GM21526 (cell line): Measurements from ENCODE around the gene ATP13A2.

ENCODE experiments used
- ATAC-seq: cut with Tn5 transposase; IDR thresholded peaks from one replicate; pipeline ENCODE4 v1.9.1; 2021; ENCODE audit warnings: moderate library complexity; ENCODE audit not compliant: unreplicated experiment, low FRiP score

The ATP13A2 gene

GRCh38 chr1:17030206-17030605, 18.5 kb upstream of the ATP13A2 start:
- ATAC-seq, result no peak

DNA sequence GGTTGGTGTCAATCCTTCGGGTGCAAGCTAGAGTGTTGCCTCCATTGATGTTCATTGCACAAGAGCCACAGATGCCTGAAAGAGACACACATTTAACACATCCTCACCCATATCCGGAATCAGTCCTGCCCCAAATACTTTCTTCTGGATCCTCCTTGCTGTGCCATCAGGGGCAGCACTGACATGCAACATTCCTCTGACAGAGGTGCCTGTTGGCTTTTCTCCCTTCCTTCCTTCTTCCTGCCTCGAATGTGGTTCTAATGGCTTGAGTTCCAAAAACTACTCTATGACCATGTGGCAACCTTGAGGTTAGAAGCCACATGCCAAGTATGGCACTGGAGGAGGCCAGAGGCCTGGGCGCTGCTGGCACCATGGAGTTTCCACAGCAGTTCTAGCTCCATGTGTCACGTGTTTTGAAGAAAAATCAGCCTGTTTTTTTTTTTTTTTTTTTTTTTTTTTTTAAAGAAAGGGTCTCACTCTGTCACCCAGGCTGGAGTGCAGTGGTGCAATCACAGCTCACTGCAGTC, 17.0 kb upstream of the ATP13A2 start:
- ATAC-seq, result no peak

- ATAC-seq, result no peak
These were observed 16.2 kb upstream of the ATP13A2 start for GRCh38 chr1:17027900-17028299.

DNA sequence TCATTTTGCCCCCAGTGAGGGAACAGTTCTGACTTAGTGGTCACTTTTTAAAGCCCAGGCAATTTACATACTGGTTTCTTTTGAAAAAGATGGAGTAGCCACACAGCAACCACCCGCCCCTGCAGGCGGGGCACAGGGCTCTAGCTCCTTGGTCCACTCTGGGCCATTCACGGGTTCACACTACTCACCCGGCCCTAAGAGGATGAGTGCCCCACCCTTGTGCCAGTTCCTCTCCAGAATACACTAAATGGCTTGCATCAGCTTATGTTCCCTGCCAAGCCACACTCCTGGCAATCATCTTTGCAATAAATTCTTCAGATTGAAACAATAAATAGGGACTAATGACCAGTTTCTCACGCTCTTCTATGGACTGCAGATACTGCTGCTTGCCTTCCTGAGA, 15.7 kb upstream of the ATP13A2 start:
- ATAC-seq, result no peak

- ATAC-seq, result no peak
These were observed 13.0 kb upstream of the ATP13A2 start for GRCh38 chr1:17024721-17025120.

DNA sequence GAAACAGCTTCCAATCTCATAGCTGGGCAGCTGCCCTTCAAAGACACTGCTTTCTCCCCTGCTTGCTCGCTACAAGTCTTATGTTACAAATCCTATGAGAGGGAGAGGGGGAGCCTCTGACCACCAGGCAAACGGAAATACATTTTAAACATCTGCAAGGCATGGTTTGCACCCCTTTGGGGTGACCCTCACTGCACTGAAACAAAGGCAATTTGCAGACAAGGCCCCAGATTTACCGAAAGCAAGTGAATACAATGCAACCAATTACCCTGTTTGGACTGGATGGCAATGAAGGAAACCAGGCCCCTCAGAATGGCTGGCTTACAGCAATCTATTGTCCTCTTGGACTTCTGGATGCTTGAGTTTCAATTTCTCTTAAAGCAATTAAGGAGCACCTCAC, 11.8 kb upstream of the ATP13A2 start:
- ATAC-seq, result no peak

GRCh38 chr1:17023102-17023501, 11.4 kb upstream of the ATP13A2 start:
- ATAC-seq, result no peak

- no peak for ATAC-seq
These were observed 10.2 kb upstream of the ATP13A2 start for GRCh38 chr1:17021896-17022295.

GRCh38 chr1:17020502-17020901, 8.8 kb upstream of the ATP13A2 start:
- ATAC-seq, result no peak

DNA sequence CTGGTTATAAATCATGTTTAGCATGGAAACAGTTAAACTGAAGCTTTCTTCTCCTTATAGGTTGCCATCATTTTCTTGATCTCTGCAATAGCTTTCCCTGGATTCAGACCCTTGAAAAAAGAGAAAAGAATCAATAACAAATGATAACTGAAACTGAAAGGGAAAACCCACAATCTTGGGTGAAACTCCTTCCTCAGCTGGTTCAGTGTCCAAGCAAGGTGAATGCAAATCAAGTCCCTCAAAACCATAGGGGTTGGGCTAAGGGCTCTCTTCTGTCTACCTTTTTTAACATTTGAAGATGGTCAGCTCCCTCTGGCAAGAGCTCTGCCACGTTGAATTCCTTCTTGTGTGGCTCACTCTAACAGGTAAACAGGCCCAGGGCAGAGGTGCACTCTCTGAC, 7.1 kb upstream of the ATP13A2 start:
- no peak for ATAC-seq

- ATAC-seq, result no peak
These were observed 5.7 kb upstream of the ATP13A2 start for GRCh38 chr1:17017435-17017834.

DNA sequence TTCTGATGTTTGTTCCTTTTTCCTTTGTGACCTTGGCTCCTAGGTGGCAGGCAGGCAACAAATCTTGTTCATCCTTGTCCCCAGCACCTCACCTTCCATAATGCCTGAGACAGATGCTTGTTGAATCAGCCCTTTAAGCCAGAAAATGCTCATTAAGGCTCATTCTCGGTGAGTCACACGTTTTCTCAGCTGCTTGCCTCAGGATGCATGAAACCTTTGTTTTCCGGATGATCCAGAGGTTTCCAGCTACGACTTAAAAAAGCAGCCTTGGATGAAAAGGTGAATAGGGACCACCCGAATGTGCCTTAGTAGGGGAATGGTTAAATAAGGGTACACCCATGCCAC, 4.6 kb upstream of the ATP13A2 start:
- no peak for ATAC-seq

DNA sequence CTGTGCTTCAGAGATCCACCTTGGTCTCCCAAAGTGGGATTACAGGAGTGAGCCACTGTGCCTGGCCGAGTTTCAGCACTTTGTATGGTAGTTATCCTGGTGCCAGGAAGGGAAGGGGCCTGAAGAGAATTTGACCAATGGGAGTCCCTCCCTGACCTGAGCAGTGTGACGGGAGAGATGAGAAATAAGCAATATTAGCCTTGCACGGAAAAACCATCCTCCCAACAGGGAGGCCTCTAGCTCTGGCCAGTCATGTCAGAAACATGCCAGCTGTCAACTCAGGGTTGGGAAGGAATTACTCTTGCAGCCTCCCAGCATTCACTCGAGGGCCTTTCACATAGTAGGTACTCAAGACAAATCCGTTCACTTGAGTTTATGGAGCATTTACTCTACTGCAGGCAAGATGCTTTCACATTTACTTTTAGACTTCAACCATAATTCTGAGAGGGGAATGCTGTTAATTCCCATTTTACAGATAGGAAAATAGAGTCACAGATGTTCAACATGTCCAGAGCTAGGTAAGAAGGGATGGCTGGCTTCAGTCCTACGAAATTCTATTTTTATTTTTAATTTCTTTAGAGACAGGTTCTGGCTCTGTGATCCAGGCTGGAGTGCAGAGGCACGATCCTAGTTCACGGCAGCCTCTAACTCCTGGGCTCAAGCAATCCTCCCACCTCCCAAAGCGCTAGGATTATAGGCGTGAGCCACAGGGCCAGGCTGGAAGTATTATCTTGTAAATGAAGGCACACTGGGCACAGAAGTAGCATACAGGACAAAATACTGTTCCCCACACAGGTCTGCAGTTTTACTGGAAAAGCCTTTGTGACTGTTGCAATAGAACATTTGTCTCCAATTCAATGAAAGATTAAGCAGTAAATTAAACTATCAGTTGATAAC, 3.2 kb upstream of the ATP13A2 start:
- no peak for ATAC-seq

DNA sequence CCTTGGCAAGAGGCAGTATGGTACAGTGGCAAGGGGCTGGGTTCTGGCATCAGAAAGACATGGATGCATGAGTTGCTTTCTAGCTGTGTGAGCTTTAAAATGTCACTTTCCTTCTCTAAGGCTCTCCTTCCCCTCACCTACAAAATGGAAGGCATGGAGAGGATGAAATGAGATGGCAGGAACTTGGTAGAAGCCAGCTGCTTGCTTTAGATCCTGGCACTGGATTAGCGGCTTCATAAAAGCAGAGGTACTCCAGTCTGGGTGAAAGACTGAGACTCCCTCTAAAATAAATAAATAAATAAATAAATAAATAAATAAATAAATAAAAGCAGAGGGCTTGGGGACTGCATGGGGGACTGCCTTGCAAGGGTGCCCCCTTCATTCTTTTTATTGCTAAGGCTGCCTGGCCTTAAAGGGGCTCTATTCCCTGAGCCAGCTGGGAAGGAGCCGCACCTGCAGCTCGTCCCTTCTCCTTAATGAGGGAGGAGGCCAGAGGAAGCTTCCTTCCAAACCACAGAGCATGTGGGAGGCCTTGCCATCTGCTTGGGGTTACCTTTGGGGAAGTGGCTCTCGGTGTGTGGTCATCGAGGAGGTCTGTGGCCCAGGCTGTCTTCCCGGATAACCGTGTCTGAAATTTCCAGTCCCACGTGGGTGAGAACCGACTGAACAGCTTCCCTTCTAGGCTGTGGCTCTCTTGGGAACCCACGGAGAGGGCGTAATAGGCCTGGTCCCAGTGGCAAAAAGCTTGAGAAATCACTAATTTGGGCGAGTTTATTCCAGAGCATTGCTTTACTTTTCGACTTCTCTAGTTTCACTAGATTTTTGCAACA, 2.0 kb upstream of the ATP13A2 start:
- ATAC-seq, result no peak

- no peak for ATAC-seq
These were observed 1.2 kb upstream of the ATP13A2 start for GRCh38 chr1:17012775-17013490.

- ATAC-seq, result no peak
These were observed 663 bp downstream of the ATP13A2 start for GRCh38 chr1:17011092-17011438.

DNA sequence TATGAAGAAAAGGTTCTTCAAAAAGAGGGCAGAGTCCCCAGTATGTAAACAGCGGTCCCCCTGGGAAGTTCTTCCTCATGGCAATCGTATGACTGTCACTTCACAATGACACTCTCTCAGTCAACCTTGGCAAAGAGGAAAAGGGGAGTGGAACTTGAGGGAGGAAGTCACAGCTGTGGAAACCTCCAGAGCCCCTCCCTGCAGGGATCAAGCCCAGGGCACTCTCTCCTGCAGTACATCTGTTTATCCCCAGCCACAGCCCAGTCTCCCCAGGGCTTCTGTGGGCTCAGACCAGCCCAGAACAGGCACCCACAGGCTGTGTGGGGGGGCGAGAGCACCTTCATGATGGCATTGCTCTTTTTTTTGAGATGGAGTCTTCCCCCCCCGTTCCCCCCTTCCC, 2.0 kb downstream of the ATP13A2 start:
- ATAC-seq, result no peak

- no peak for ATAC-seq
These were observed 3.4 kb downstream of the ATP13A2 start for GRCh38 chr1:17008208-17008855.

DNA sequence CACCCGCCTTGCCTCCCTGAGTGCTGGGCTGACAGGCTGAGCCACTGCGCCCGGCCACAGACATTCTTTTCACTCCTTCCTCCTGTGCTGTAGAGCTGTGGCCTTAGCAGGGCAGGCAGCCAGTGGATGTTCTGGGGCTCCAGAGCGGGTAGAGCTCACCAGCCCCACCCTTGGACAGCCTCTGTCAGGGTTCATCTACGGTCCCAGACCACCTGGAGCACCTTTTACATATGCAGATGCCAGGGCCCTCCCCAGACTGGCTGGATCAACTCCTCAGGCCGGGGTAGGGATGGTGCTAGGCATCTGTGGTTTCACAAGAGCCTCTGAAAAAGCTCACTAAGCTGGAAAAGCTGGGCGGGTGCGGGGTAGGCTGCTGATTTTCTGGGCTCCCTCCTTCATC, 4.6 kb downstream of the ATP13A2 start:
- no peak for ATAC-seq

- ATAC-seq, result no peak
These were observed 6.4 kb downstream of the ATP13A2 start for GRCh38 chr1:17005365-17005740.
